ENCODE measurements around the gene SLC3A2.
A peak's percentile ranks its signal among the peaks of the same experiment; 100 is the strongest.

The SLC3A2 gene

GRCh38 chr11:62922653-62923431 is 42.1 kb downstream of the SLC3A2 start:
- FAIRE-seq (no peak), DNase-seq (ENCODE audit: insufficient read length, low spot score) (no peak)
- peak; percentile 1 for TF ChIP-seq CTCF (IDR thresholded peaks at IDR 0.05; ENCODE audit: insufficient read depth, missing control alignments)

- FAIRE-seq (no peak), DNase-seq (ENCODE audit: insufficient read length, low spot score) (no peak)
- TF ChIP-seq CTCF (IDR thresholded peaks at IDR 0.05; ENCODE audit: insufficient read depth, missing control alignments) = no peak
Measured at GRCh38 chr11:62923601-62924411, 43.1 kb downstream of the SLC3A2 start.

GRCh38 chr11:62925308-62925707 is 44.6 kb downstream of the SLC3A2 start:
- no peak for TF ChIP-seq CTCF (IDR thresholded peaks at IDR 0.05; ENCODE audit: insufficient read depth, missing control alignments)
- FAIRE-seq = no peak
- no peak for DNase-seq (ENCODE audit: insufficient read length, low spot score)

GRCh38 chr11:62925745-62926679 is 45.3 kb downstream of the SLC3A2 start:
- FAIRE-seq = no peak
- no peak for TF ChIP-seq CTCF (IDR thresholded peaks at IDR 0.05; ENCODE audit: insufficient read depth, missing control alignments)
- DNase-seq (ENCODE audit: insufficient read length, low spot score) = no peak

- DNase-seq (ENCODE audit: insufficient read length, low spot score) (no peak), FAIRE-seq (no peak)
- no peak for TF ChIP-seq CTCF (IDR thresholded peaks at IDR 0.05; ENCODE audit: insufficient read depth, missing control alignments)
Measured at GRCh38 chr11:62926680-62927455, 46.2 kb downstream of the SLC3A2 start.

- DNase-seq (ENCODE audit: insufficient read length, low spot score) = no peak
- FAIRE-seq = no peak
- no peak for TF ChIP-seq CTCF (IDR thresholded peaks at IDR 0.05; ENCODE audit: insufficient read depth, missing control alignments)
Measured at GRCh38 chr11:62928011-62928410, 47.3 kb downstream of the SLC3A2 start.
